ENCODE results near the gene CSGALNACT2. TPM values are rescaled to one million over a fixed set of nuclear protein-coding genes. Genes with fewer than 3 reads are reported as not detected.

Gene CSGALNACT2
- total RNA-seq, 4 donors from 2014 or later, result 14.4 to 24.1 (median 20.0) TPM

GRCh38 chr10:43114088-43114742, 24.0 kb upstream of the CSGALNACT2 start:
- TF ChIP-seq CTCF (IDR thresholded peaks at IDR 0.05) (no peak), POLR2A (IDR thresholded peaks at IDR 0.05) (no peak)
- Histone ChIP-seq H3K4me3 (replicated peaks in 1 of 3) (no peak overlapping the region), H3K27ac (no peak overlapping the region), H3K4me1 (no peaks in the 10 kb centered on the region), H3K36me3 (no peaks in the 10 kb centered on the region), H3K9me3 (no peaks in the 10 kb centered on the region), H3K27me3 (no peaks in the 10 kb centered on the region)
- DNase-seq, result no peak
- intact Hi-C loops (cut with DNase I), result no loop called here
- WGBS, 2 donors, result 88 to 91% methylated on average over 14 to 21 of the region's 24 CpGs

GRCh38 chr10:43114743-43115611, 23.3 kb upstream of the CSGALNACT2 start:
- intact Hi-C loops (cut with DNase I), result no loop called here
- no peaks in the 10 kb centered on the region for H3K36me3 ChIP-seq
- H3K4me3 ChIP-seq (replicated peaks in 1 of 3), result no peak overlapping the region
- no peak overlapping the region for H3K27ac ChIP-seq
- no peaks in the 10 kb centered on the region for H3K27me3 ChIP-seq
- 79 to 82% methylated on average over 6 to 17 of the region's 17 CpGs for WGBS, 2 donors
- H3K4me1 ChIP-seq, result no peaks in the 10 kb centered on the region
- no peaks in the 10 kb centered on the region for H3K9me3 ChIP-seq
- TF ChIP-seq POLR2A (IDR thresholded peaks at IDR 0.05) (no peak), CTCF (IDR thresholded peaks at IDR 0.05) (no peak)
- no peak for DNase-seq

GRCh38 chr10:43115881-43116595, 22.2 kb upstream of the CSGALNACT2 start:
- DNase-seq, result no peak
- no peak for TF ChIP-seq CTCF (IDR thresholded peaks at IDR 0.05)
- TF ChIP-seq POLR2A (IDR thresholded peaks at IDR 0.05), result no peak
- no peak overlapping the region for H3K27ac ChIP-seq
- no peaks in the 10 kb centered on the region for H3K36me3 ChIP-seq
- H3K4me3 ChIP-seq (replicated peaks in 1 of 3), result no peak overlapping the region
- no peaks in the 10 kb centered on the region for H3K27me3 ChIP-seq
- intact Hi-C loops (cut with DNase I), result no loop called here
- WGBS, 2 donors, result 92 to 96% methylated on average over 7 to 10 of the region's 10 CpGs
- no peaks in the 10 kb centered on the region for H3K4me1 ChIP-seq
- no peaks in the 10 kb centered on the region for H3K9me3 ChIP-seq

GRCh38 chr10:43116596-43116995, 21.6 kb upstream of the CSGALNACT2 start:
- DNase-seq, result no peak
- H3K27me3 ChIP-seq, result no peaks in the 10 kb centered on the region
- intact Hi-C loops (cut with DNase I), result no loop called here
- WGBS, 2 donors, result 80 to 94% methylated on average over 9 to 10 of the region's 10 CpGs
- no peaks in the 10 kb centered on the region for H3K9me3 ChIP-seq
- H3K36me3 ChIP-seq, result no peaks in the 10 kb centered on the region
- H3K27ac ChIP-seq, result no peak overlapping the region
- no peaks in the 10 kb centered on the region for H3K4me1 ChIP-seq
- H3K4me3 ChIP-seq (replicated peaks in 1 of 3), result no peak overlapping the region
- TF ChIP-seq POLR2A (IDR thresholded peaks at IDR 0.05), result no peak
- no peak for TF ChIP-seq CTCF (IDR thresholded peaks at IDR 0.05)

All from thyroid gland (tissue), 4 donors.